ENCODE data around the gene OR9G1.

DNA sequence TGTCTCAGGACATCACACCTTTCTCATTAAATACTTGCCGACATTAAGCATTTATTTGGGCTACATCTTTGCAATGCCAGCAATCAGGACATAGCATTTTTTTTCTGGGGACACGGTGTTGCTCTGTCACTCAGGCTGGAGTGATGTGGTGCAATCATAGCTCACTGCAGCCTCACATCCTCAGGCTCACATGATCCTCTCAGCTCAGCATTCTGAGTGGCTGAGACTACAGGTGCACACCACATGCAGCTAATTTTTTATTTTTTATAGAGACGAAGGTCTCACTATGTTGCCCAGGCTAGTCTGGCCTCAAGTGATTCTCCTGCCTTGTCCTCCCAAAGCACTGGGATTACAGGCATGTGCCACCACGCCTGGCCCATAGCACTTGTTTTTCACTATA is 21.6 kb downstream of the OR9G1 start:
- TF ChIP-seq POLR2A (IDR thresholded peaks at IDR 0.05; ENCODE audit: low read length): no peak
- TF ChIP-seq GATA1 (IDR thresholded peaks at IDR 0.05; ENCODE audit: low read depth, low read length): no peak

Measured in erythroblast (primary cell).